RWPE1 (cell line): ENCODE data around the gene INO80E.
A peak's percentile ranks its signal among the peaks of the same experiment; 100 is the strongest.

ENCODE experiments used
- CTCF ChIA-PET: fragments of 350-600 bp; sonication (Branson Sonifier 250); formaldehyde crosslinking; extraction: SDS; loops from one replicate; lab custom pipeline; 2021; lab: Yijun Ruan, JAX
- POLR2A ChIA-PET: fragments of 400-600 bp; formaldehyde crosslinking; extraction: SDS; loops from one replicate; lab custom pipeline; 2020; ENCODE audit warnings: antibody characterized with exemption; ENCODE audit not compliant: low non-redundant PET; lab: Yijun Ruan, JAX
- DNase-seq: peaks from one replicate; pipeline ENCODE4 v3.0.0; 2012; ENCODE audit warnings: low spot score
- H3K27ac ChIP-seq: fragments of 450-650 bp; 2 replicates; pipeline ENCODE4 v1.5.1; 2017
- CTCF ChIP-seq: fragments of 450-650 bp; conservative IDR thresholded peaks from 2 replicates; pipeline ENCODE4 v1.5.1; 2017; ENCODE audit warnings: low read depth, mild to moderate bottlenecking

INO80E gene

DNA sequence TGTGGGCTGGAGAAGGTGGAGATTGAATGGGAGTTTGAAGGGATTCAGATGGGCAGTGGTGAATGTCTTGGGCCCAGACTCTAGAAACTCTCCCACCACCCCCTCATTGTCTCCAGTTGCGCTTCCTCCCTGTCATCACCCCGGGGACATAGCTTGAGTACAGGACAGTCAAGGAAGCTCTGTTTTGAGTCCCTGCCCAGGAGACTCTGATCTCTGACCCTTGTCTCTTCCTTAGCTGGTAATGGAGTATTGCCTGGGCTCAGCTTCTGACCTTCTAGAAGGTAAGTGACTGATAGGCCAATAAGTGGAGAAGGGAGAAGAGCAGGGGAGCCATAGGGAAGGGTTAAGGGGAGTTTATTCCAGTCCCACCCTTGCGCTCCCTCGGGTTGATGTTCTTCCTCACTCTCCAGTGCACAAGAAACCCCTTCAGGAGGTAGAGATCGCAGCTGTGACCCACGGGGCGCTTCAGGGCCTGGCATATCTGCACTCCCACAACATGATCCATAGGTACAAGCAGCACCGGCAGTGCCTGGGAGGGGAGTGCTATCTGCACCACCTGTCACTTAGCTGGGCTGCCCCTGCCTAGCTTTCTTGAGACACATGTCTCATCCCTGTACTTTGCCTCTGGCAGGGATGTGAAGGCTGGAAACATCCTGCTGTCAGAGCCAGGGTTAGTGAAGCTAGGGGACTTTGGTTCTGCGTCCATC, 17.3 kb upstream of the INO80E start:
- DNase-seq: no peak
- TF ChIP-seq CTCF: no peak
- CTCF ChIA-PET: no interaction called here
- POLR2A ChIA-PET: no interaction called here
- H3K27ac ChIP-seq: 0 out of 2 replicates have a peak overlapping the region, but pooled peaks have one; percentile 2

GRCh38 chr16:29982560-29983419, 13.3 kb upstream of the INO80E start:
- TF ChIP-seq CTCF: no peak
- ChIA-PET CTCF (interaction anchor here (1.0 kb wide), 1 partner anchor 11 kb away, joined by 5 read pairs; no protein-coding TSS in a partner anchor), POLR2A (no interaction called here)
- no peak for DNase-seq
- H3K27ac ChIP-seq: 0 out of 2 replicates have a peak overlapping the region, but pooled peaks have one; percentile 13

DNA sequence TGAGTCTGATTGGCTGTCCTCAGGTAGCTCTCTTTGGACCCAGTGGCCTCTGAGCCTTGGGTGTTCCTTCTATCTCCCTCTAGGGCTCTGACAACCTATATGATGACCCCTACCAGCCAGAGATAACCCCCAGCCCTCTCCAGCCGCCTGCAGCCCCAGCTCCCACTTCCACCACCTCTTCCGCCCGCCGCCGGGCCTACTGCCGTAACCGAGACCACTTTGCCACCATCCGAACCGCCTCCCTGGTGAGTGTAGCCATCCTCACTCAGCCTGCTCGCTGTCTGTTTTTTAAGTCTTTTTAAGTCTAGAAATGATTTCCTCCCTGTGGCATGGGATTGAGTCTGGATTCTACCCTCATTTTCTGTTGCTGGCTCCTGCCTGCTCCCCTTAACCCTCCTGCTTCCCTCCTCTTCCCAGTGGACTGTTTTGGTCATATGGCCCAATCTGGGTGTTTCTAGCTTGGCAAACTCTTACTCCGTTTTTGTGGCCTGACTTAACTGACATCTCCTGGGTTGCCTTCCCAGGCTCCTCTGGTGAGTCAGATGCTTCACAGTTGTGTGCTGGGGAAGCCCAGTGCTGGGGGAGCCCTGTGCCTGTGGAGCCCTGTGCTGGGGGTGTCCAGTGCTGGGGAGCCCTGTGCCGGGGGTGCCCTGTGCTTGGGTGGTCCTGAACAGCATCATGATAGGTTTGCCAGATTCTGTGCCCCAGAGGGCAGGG, 12.5 kb upstream of the INO80E start:
- POLR2A ChIA-PET: no interaction called here
- CTCF ChIA-PET: interaction anchor here (1.0 kb wide), 1 partner anchor 10 kb away, joined by 5 read pairs; no protein-coding TSS in a partner anchor
- TF ChIP-seq CTCF: no peak
- DNase-seq: no peak
- peak overlapping the region; percentile 13; the same call in 1 of the 2 replicates for H3K27ac ChIP-seq

DNA sequence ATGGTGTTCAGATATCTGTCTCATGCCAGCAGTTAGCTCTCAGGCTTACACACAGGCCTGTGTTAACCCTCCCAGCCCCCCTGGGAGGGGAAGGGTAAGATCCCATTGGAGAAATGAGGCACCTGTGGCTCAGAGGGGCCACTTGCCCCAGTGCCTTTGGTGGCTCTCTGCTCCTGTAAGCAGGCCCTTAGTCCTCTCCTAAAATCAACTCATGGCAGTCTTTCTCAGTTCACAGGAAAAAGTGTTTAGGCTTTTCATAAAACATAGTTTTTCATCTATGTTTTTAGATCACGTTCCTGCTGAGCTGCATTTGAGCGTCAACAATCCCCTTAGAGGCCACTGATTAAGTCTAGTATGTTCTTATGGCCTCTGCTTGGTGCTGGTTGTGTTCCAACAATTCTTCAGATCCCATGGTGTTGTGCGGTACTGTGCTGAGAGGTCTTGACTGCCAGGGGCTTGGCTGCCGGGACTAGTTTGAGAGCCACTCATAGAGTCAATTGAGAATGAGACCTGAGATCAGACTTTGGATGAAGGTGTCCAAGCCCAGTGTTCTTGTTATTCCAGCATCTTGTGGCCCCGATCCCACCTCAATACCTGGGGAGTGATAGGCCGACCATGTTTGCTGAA, 11.8 kb upstream of the INO80E start:
- TF ChIP-seq CTCF: no peak
- POLR2A ChIA-PET: no interaction called here
- CTCF ChIA-PET: no interaction called here
- no peak for DNase-seq
- H3K27ac ChIP-seq: peak overlapping the region; percentile 13; the same call in 1 of the 2 replicates

DNA sequence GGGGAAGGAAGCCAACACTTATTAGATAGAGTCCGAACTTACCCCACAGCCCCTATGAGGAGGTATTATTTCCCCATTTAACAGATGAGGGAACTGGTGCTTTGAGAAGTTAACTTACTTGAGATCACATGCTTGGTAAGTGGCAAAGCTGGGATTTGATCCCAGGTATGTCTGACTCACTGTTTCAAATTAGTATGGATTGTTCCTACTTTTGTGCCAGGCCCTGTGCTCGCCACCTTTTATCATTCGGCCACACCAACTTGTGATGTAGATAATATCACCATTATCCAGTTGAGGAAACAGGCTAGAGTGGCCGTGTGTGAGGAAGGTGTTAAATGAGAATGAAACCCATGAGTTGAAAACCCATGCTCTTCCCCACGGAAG, 11.3 kb upstream of the INO80E start:
- POLR2A ChIA-PET: no interaction called here
- TF ChIP-seq CTCF: no peak
- CTCF ChIA-PET: no interaction called here
- H3K27ac ChIP-seq: no peak overlapping the region
- DNase-seq: no peak
